ENCODE data around the gene FIP1L1.

FIP1L1 gene

DNA sequence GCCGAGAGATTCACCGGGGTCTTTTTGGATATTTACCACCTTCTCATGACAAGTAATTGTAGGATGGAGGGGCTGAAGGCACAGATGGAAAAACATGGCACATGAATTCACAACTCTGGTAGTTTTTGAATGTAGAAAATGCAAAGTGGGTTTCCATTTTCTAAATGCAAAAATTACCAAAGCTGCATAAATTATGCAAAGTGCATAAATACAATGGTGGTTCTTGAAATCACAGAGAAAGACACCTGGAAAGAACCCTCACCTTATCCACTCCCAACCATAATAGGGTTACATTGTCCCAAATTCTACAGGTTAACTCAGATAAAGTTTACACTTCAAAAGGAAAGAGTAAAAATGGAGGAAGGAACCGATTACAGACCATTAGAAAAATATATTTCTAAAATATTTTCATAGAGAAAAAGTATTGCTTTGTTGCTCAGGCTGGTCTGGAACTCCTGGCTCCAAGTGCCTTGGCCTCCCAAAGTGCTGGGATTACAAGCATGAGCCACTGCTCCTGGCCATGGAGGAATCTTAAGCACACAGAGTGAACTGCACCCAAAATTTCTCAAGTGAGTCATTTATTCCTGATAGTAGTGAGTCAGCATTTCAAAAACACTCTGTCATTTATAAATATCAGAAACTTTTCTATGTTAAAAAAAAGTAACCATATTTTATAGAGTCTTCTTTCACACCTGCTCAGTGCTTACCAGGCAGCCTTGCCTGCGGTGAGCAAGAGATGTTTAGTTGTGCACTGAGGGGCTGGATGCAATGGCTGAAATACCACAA is 101.4 kb downstream of the FIP1L1 start:
- no peak overlapping the region for H3K27ac ChIP-seq
- peak; percentile 60 for DNase-seq (ENCODE audit: low spot score)
- TF ChIP-seq, protein P1, sequence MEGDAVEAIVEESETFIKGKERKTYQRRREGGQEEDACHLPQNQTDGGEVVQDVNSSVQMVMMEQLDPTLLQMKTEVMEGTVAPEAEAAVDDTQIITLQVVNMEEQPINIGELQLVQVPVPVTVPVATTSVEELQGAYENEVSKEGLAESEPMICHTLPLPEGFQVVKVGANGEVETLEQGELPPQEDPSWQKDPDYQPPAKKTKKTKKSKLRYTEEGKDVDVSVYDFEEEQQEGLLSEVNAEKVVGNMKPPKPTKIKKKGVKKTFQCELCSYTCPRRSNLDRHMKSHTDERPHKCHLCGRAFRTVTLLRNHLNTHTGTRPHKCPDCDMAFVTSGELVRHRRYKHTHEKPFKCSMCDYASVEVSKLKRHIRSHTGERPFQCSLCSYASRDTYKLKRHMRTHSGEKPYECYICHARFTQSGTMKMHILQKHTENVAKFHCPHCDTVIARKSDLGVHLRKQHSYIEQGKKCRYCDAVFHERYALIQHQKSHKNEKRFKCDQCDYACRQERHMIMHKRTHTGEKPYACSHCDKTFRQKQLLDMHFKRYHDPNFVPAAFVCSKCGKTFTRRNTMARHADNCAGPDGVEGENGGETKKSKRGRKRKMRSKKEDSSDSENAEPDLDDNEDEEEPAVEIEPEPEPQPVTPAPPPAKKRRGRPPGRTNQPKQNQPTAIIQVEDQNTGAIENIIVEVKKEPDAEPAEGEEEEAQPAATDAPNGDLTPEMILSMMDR (conservative IDR thresholded peaks at IDR 0.05; ENCODE audit: low read depth): no peak
- ChIA-PET CTCF (no interaction called here), POLR2A (ENCODE audit: low non-redundant PET) (no interaction called here)

DNA sequence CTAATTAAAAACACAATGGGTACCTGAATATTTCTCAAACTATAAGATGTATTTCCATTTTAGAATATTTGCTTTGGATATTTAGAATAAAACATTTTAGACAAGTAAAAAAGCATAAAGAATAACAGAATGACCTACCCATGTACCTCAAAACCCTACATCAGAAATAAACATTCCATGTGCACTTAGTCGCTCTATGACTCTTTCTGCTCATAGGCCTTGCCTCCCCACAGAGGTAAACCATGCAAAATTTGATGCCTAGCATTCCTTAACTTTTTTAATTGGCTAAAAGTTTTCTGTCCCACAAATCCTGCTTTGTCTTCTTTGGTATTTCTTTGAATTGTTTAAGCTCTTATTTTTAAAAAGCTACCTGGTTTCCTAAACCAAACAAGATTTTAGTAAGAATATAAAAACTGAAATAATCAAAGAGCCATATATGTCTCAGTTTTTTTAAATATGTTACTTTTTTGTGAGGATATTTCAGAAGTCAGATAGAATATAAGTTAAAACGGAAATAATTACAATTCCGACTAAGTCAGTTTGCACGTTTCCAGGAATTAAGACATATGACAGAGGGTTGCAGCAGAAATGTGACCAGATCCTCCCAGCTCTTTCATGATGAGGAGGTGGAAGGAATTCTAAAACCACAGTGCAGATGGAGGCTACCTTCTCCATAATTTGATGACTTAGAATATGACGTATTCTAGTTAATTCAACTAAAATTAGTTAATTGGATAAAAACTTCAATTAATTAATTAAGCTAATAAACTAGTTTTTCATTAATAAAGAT is 102.5 kb downstream of the FIP1L1 start:
- TF ChIP-seq, protein P1 (conservative IDR thresholded peaks at IDR 0.05; ENCODE audit: low read depth): no peak
- ChIA-PET CTCF (interaction anchor here (0.7 kb wide), 1 partner anchor 43 kb away, joined by 4 read pairs; no protein-coding TSS in a partner anchor), POLR2A (ENCODE audit: low non-redundant PET) (no interaction called here)
- H3K27ac ChIP-seq: no peak overlapping the region
- peak; percentile 59 for DNase-seq (ENCODE audit: low spot score)

DNA sequence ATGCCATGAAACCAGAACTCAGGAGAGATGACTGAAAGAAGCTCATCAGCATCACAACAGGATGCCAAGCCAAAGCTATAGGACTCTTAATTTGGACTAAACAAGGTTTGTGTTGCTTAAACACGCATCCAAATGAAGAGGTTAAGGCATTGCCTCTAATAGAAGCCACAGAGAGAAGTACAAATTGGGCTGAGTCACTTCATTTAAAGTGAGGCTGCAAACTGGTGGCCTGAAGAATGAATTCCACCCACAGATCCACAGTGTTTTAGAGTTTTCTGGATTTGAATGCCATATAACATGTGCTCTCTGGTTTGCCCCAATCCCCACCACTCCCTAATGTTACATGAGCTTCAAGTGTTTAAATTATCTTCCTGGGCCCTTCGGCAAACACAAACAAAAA is 103.5 kb downstream of the FIP1L1 start:
- ChIA-PET CTCF (interaction anchor here (0.6 kb wide), 1 partner anchor 10 kb away, joined by 5 read pairs; no protein-coding TSS in a partner anchor), POLR2A (ENCODE audit: low non-redundant PET) (no interaction called here)
- H3K27ac ChIP-seq: no peak overlapping the region
- TF ChIP-seq, protein P1 (conservative IDR thresholded peaks at IDR 0.05; ENCODE audit: low read depth): no peak
- DNase-seq (ENCODE audit: low spot score): no peak

DNA sequence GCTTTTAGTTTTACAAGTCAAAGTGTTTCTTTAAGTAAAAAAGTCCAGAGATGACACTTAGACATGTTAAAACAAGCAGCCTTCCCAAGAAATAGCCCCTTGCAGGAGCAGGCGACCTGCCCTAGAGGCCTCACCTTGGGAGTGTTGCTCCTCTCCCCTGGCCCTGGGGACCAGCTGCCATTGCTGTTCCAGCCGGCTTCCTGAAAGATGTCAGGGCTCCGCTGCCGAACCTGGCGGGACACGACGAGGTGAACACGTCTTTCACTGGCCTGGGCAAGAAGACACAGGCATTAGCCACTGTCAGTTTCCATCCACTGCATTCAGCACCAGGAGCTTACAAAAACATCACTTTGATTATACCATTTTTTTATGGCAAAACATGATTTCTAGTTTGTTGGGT is 104.1 kb downstream of the FIP1L1 start:
- DNase-seq (ENCODE audit: low spot score): no peak
- ChIA-PET CTCF (interaction anchor here (0.5 to 0.6 kb wide), 2 partner anchors 10 to 64 kb away, joined by 4 to 5 read pairs; no protein-coding TSS in a partner anchor), POLR2A (ENCODE audit: low non-redundant PET) (no interaction called here)
- no peak overlapping the region for H3K27ac ChIP-seq
- TF ChIP-seq, protein P1 (conservative IDR thresholded peaks at IDR 0.05; ENCODE audit: low read depth): no peak

DNA sequence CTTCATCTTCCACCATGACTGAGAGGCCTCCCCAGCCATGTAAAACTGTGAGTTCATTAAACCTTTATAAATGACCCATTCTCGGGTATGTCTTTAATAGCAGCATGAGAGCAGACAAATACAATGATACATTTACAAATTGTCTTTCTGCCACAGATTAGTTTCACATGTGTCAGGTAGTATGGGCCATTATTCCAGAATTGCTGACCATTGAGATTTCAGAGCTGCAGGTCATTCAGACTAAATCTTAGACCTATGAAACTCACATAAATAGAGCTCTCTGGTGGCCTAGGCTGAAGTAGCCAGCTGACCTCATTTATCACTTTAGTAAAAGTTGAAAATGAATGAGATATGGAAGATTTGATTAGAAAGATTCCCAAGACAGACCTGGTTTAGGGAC is 105.8 kb downstream of the FIP1L1 start:
- POLR2A ChIA-PET (ENCODE audit: low non-redundant PET): no interaction called here
- DNase-seq (ENCODE audit: low spot score): no peak
- H3K27ac ChIP-seq: no peak overlapping the region
- TF ChIP-seq, protein P1 (conservative IDR thresholded peaks at IDR 0.05; ENCODE audit: low read depth): no peak
- CTCF ChIA-PET: interaction anchor here (0.6 kb wide), 1 partner anchor 64 kb away, joined by 4 read pairs; no protein-coding TSS in a partner anchor

DNA sequence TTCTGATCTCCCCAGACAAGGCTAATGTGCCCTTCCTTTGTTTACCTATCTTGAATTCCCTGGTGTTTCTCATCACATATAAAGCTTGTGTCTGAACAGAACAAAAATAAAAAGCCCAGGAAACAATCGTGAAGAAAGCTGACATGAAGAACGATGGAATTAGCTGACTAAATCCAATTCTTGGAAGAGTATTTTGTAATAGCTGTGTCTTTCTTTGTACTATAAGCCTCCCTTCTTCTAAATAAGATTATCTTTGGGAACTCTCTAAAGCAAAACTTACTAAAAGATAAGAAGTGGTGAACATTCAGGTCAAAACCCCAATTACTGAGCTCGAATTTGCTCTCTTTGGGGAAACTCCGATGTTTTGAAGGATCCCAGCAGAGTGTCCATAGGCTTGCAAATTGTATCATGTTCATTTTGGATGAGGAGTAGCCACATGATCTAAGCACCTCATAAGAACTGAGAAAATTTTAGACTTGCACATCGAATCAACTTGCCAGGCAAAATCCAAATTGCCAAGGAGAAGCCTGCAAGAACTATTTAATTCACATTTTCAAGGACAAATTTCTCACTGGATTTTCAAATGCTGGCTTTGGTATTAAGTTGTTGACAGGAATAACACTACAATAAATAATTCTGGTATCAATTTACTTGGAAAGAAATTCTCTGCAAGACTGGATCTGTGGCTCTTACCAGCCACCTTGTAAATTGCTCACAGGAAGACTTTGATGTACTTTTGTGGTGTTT is 107.6 kb downstream of the FIP1L1 start:
- ChIA-PET CTCF (no interaction called here), POLR2A (ENCODE audit: low non-redundant PET) (no interaction called here)
- no peak for DNase-seq (ENCODE audit: low spot score)
- TF ChIP-seq, protein P1 (conservative IDR thresholded peaks at IDR 0.05; ENCODE audit: low read depth): no peak
- H3K27ac ChIP-seq: no peak overlapping the region
